GM18907 (cell line): Measurements from ENCODE around the gene DNAJA3.

Experiments
- ATAC-seq: cut with Tn5 transposase; IDR thresholded peaks from one replicate; pipeline ENCODE4 v1.9.1; 2021; ENCODE audit warnings: mild to moderate bottlenecking, moderate library complexity; ENCODE audit not compliant: unreplicated experiment

DNAJA3 gene

DNA sequence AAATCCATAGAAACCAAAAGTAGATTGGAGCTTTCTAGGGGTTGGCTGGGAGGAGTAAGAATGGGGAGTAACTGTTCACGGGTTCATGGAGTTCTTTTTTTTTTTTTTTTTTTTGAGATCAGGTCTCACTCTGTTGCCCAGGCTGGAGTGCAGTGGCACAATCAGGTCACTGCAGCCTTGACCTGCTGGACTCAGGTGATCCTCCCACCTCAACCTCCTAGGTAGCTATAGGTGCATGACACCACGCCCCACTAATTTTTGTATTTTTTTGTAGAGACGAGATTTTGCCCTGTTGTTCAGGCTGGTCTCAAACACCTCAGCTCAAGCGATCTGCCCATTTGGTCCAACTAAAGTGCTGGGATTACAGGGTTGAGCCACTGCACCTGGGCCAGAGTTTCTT lies 47.2 kb downstream of the DNAJA3 start:
- no peak for ATAC-seq

DNA sequence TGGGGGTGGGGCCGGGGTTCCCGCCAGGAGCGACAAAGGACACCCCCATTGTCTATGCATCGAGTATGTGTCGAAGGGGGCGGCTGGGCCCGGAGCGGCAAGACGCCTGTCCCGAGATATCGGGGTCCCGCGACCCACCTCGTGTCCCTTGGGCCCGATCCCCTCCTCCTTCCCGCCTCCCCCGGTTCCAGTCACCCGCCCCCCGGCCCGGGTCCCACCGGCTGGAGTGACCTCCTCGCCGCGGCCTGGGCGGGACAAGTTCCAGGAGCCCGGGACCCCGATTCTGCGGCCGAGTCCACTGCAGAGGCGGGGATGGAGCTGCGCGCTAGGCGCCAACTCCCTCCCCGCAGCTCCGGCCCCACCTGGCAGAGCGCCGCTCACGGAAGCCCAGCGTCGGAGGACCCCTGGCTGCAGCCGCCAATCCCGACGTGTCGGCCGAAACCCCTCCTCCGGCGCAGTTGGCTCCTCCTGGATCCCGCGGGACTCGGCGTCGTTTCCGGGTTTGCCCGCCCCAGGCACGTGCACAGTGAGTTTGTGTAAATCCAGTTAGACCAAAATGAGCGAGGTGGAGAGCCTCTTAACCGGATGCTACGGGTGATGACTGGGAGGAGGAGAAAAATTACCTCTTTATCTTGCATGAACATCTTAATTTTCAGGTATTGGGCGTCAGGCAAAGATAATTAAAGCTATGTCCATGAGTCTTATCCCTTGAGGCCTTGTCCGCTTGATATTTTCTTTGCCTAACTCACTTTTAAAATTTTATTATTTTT lies 48.7 kb downstream of the DNAJA3 start, which contains the start of gene NMRAL1:
Gene NMRAL1 (minus strand): TSS at position 434 of the 770 bp plus-strand sequence. CDS start 493 bp downstream, outside the sequence.
- ATAC-seq: peak; percentile 61

DNA sequence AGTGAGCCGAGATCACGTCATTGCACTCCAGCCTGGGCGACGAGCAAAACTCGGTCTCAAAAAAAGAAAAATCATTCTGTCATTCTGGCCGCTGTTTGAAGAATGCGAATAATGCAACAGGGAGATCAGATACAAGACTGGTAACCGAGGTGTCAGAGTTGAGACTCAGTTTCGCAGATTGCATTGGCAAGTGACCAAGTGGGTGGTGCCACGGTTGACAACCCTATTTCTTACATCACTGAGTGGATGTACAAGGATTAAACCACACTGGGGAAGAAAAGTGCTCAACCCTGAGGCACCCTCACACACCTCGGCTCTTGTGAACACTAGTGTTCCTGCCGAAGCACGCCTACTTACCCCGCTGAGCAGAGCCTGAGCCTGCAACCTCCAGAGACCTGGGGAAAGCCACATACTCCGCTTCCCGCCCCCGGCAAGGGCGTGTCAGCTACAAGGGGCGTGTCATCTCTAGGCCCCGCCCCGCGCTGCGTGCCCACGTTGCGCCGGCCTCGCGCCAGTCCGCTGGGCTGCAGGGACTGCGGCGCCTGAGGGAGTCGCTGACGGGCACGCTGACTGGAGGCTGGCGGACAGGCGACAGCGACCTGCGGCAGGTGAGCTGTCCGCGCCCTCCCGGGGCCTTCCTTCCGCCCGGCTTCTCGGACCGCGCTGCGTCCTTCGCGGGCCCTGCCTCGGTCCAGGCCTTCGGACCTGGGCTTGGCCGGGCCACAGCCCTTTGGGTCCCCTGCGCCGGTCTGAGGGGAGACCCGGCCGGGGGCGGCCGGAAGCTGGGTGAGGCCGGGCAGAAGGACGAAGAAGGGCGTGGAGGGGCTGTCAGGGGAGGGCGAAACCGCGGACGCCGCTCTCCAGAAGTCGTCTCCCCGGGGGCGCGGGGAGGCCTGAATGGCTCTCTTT lies 50.5 kb downstream of the DNAJA3 start, which contains the start of gene HMOX2:
Gene HMOX2 (plus strand): TSS at position 519 of the 909 bp plus-strand sequence. CDS start 29,127 bp downstream, outside the sequence.
- ATAC-seq: peak; percentile 85

DNA sequence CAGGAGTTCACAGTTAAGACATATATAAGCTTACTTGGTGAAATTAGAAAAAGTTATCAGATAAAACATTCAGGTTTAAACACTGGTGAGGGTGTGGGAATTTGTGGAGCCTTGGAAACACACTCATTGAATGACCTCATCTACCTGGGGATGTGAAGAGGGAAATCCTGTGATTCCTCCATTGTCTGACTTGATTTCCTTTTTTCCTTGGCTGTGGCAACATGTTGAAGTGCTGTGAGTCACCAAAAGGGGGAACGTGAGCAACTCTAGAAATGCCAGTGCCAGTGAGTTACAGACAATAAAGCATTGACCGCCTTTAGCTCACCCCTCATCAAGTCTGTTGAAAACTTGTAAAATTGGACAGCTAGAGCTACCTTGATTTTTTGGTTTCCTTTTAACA lies 52.3 kb downstream of the DNAJA3 start:
- ATAC-seq: no peak

DNA sequence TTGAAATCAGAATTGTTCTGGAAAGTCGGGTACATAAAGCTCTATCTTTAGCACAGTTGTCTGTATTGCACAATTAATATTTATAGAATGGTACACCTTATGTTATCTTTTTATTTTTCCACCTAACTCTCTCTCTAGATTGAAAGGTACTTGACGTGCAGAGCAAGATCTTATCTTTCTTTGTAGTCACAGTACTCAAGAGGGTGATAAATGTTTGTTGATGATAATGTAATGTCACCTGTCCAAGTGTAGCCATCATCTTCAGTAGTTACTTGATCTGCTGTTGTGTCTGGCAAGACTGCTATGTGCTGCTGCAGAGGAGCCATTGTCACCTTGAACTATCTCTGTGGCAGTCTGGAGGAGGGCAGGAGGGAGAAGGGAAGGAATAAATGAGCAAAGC lies 55.9 kb downstream of the DNAJA3 start:
- no peak for ATAC-seq

DNA sequence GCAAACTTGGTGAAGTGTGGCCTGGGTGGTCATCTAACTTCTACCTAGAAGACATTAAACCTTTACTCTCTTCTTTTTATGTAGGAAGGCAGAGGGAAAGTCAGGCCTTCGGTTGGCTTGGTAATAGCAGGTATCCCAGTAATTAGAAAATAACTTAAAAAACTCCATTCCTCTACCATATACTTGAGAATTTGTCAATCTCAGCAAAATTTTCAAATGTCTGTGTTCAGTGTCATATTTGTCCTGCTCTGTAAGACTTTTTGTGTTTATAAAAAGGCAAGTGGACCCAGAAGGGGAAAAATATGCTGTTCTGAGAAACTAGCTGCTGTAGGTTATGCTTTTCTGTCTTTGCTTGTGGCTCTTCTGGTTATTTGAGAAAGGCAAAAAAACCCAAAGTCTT lies 56.3 kb downstream of the DNAJA3 start:
- ATAC-seq: no peak

DNA sequence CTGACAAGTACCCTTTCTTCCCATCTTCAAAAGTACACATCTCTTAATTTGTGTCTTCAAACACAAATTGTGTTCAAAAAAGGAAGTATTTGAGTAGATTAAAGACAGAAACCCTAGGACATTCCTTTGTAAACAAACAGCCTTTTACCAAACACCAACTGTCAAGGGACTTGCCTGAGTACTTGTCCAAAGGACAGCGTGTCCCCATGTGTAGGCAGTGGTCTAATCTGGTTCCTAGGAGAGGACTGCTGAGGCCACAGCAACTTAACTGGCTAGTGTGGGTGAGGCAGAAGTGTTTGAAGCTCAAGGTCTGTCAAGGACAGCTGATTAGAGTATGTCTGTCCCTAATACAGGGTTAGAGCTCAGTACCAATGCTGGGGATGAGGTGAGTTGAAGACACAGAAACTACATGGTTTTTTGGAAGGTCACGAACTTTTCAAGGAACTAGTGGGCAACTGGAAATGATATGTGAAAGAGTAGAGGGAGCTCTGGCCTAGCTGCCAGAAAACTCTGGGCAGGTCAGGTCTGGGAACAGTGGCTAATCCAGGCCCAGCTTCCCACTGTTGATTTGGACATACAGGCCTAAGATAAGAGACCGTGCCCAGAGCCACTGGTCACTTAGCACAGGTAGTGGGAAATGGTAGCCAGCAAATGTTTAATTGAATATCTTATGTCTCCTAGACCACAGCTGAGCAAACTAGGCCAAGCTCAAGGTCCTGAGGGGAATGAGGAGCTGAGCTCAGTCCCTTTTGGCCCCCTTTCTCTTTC lies 60.6 kb downstream of the DNAJA3 start:
- ATAC-seq: no peak

DNA sequence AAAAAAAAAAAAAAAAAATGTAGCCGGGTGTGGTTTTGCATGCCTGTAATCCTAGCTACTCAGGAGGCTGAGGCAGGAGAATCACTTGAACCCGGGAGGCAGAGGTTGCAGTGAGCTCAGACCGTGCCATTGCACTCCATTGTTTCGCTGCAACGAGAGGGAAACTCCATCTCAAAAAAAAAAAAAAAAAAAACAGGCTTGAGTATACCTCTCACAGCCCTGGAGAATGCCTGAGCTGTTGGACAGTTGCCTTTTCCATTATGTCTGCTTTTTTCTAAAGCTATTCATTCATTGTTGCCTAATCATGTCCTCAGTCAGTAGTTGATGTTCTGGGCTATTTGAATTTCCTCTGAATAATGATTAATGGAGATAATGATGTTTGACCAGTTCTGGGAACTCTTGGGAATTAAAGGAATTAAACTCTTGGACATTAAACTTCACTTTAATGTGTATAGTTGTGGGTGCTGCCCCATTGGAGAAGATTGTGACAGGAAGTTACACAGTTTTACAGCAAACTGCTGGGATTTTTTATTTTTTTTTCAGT lies 62.4 kb downstream of the DNAJA3 start:
- ATAC-seq: no peak

DNA sequence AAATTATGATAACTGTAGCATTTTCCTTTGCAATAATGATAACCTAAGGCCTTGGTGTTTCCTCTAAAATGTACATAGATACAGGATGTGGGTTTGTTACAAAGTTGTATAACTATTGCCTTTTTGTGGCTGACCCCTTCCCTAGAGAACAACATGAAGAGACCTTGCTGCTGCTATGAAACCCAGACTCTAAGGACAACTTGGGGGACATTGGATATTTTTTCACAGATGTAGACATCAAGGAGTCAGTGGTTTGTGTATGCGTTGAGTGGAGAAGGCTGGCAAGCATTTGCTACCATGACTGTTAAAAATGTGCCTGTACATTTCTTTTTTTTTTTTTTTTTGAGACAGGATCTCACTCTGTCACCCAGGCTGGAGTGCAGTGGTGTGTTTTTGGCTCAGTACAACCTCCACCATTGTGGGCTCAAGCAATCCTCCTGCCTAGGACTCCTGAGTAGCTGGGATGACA lies 62.9 kb downstream of the DNAJA3 start:
- no peak for ATAC-seq

DNA sequence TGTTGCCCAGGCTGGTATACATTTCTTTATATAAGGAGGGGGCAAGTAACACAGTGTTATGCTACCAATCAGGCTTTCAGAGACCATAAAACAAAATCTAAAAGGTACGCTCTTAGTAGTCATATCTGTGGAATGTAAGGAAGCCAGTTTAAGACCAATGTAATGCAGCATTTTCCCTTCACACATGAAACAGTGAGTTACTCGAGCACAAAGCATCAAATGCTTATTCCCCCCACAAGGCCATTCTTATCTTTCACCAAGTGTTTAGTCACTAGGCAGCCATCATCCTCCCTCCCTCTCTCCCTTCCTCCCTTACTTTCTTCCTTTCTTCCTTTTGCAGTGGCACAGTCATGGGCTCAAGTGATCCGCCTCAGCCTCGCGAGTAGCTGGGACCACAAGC lies 63.4 kb downstream of the DNAJA3 start:
- no peak for ATAC-seq

DNA sequence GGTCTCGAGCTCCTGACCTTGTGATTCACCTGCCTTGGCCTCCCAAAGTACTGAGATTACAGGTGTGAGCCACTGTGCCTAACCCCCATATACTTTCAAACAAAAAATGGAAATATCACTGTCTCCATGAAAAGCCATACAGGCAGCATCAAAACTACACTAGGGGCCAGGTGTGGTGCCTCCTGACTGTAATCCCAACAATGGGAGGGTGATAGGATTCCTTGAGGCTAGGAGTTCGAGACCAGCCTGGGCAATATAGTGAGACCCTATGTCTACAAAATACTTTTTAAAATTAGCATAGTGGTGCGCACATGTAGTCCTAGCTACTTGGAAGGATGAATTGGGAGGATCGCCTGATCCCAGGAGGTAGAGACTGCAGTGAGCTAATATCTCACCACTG lies 66.2 kb downstream of the DNAJA3 start:
- ATAC-seq: no peak

DNA sequence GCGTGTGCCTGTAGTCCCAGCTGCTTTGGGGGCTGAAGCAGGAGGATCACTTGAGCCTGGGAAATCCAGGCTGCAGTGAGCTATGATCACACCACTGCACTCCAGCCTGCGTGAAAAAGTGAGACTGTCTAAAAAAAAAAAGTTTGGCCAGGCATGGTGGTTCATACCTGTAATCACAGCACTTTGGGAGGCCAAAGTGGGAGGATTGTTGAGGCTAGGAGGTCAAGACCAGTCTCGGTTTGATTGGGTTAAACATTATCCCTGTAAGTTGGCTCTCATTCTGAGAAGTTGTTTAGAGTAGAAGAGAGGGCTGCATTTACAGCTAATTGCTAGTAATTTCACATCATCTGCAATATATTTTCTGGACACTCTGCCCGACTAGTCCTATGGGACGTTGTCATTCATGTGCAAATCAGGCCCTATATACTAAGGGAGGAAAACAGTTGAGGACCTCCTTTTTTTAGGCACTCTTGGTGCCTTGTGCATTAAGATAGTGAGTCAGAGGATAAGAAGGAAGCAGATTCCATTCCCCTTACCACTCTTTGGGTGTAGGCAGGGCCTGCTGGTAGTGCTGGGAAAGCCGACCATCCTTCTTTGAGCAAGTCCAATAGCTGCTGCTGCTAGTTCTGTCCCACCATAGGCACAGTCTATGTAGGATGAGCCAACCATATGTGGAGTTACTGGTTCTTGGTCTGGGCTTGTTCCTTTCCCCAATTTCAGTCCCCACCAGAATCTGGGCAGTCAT lies 69.2 kb downstream of the DNAJA3 start:
- no peak for ATAC-seq

DNA sequence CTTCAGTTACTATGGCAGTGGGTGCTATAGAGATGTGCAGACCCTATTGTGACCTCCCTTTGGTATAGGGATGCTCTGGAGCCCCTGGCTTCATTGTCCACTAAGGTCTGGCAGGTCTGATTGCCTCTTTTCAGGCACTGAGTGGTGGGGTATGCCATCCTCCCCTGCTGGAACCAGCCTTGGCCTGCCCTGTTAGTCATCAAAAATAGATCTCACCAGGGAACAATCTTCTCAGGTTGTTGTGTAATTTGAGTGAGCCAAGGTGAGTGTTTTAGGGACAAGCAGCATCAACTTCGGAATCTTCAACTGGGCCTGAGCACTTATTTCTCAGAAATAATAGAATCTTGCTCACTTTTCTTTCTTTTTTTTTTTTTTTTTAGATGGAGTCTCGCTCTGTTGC lies 70.1 kb downstream of the DNAJA3 start:
- no peak for ATAC-seq

DNA sequence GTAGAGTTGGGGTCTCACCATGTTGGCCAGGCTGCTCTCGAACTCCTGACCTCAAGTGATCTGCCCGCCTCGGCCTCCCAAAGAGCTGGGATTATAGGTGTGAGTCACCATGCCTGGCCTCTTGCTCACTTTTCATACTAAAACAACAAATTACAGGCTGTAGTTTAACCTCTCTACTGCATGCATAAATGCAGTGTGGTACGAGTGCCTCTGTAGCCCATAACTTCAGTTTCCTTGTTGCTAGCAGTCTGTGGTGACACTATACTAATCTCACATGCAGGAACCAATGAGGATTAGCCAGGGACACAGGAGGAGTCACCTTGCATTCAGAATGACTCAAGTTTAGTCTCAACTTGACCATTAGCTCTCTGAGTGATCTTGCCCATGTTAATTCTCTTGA lies 70.6 kb downstream of the DNAJA3 start:
- no peak for ATAC-seq

DNA sequence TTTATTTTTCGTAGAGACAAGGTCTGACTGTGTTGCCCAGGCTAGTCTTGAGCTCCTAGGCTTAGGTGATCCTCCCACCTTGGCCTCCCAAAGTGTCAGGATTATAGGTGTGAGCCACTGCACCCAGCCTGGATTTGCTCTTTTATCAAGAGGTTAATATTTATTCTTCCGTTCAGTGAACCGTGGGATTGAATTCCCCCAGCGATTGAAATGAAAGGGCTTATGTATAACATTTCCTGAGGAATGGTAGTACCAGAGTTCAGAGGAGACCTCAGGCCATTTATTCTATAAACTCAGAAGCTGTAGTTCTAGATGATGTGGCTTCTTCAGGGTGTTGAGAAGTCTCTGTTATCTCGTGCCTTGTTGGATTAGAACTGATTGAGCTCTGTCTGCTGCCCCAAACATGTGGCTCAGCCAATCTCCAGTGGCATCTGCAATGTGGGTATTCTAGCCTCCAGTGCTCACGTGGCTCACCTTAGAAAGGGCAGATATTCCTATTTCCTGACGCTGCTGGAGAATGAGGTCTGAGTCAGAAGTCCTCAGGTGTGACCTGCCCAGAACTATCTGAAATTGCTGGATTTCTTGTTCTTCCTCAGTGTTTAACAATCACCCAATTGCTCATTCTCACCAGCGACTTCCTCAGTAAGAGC lies 73.0 kb downstream of the DNAJA3 start:
- ATAC-seq: no peak

DNA sequence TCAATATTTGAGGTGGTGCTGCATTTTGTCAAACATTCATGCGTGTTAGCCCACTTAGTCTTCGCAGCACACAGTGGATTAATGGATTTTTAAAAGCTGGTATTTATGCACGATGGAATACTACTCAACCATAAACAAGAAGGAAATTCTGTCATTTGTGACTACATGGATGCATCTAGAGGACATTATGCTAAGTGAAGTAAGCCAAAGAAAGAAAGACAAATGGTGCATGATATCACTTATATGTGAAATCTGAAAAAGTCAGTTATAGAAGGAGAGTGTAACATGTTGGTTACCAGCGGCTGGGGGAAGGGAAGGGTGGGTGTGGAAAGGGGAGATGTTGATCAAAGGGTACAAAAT lies 73.5 kb downstream of the DNAJA3 start:
- ATAC-seq: no peak

DNA sequence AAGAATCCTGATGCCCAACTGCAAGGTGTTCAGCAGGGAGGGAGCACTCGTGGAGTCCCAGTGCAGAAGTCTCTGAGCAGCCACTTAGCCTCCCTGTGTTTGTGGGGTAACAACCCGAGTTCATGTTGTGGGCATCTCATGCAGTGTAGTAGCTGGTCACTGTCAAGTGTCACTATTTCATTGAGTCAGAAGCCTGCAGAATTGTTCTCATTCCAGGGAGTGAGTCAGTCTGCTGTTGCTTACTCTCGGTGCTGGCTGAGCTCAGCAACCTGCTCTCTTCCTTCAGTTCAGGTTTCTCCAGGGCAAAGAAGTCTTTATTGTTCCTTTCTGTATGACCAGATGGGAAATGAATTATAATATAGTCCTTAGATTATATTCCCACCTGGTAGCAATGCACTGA lies 74.6 kb downstream of the DNAJA3 start:
- ATAC-seq: no peak

DNA sequence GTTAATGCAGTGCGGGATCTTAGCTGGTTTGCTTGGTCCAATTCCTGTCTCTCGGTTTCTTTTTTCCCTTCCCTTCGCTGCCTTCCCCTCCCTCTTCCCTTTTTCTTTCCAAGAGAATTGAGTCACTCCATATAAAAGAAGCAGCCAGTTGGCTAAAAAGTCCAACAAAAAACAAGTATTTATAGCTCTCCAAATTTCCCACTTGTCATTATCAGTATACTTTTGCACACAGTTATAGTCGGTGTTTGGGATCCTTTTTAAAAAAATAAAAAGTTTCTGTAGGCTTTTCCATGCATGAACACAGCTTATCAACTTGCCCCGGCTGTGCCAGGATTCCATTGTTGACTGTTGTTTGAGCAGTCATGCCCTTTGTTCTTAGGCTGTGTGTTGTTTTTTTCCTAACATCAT lies 75.4 kb downstream of the DNAJA3 start:
- no peak for ATAC-seq

DNA sequence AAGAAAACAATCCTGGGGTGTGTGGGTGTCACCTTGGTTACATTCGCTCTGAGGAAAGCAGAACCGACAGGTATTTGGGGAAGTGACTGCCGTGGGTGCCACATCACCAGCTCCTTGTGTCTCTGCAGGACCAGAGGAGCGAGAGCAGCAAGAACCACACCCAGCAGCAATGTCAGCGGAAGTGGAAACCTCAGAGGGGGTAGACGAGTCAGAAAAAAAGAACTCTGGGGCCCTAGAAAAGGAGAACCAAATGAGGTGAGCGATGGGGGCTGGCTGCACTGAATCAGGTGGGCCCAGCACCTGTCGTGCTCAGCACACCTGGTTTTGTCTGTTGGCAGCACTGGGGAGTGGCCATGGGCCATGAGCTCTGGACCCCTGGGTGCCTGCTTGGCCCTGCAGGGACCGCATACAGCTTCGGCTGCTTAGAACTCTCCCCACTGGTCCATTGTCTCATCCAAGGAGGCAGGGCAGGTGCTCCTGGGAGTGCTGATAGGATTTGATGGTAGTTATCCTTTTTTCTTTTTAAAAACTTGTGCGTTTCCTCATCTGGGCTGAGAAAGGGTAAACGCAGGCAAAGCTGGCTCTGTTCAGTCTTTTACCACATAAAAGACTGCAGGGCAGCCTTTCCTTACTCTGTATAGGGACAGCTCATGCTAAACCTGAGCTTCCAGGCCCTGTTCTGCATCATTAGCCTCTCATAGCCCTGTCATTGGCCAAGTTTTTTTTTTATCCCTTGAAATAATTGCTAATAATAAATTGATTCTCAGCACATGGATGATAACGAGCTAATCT lies 79.9 kb downstream of the DNAJA3 start:
- ATAC-seq: peak; percentile 74
